Adipose tissue (tissue), 3 donors: ENCODE measurements around the gene RAB8A. TPM values are rescaled to one million over a fixed set of nuclear protein-coding genes. Genes with fewer than 3 reads are reported as not detected.
"Not testable (repeated sequence)": the region's sequence is repeated elsewhere in the genome, so short reads cannot be mapped to it uniquely, and the experiment has no call there.

Experiments
- H3K27ac ChIP-seq: one replicate; pipeline ENCODE4 v1.5.1; 2013; ENCODE audit warnings: low read depth, low read length
- WGBS, 3 donors: extraction: QIAGEN DNeasy Blood & Tissue Kit; methylation state at CpG; one replicate each; pipeline ENCODE4 v1.1.7; 2013; 5-methylcytosine and 5-hydroxymethylcytosine counted together
- polyA plus RNA-seq, 3 donors: library from polyadenylated mRNA; stranded (reverse); fragments of 200-250 nt; gene quantifications; one replicate each; pipeline ENCODE4 v1.2.3, GENCODE V29; 2013
- donor health status: healthy with polysubstance abuse.
- donor health status: Bipolar disorder and iron deficiency.
- donor health status: healthy.

RAB8A gene
- polyA plus RNA-seq, 3 donors = 20.8 to 31.9 (median 27.8) TPM

GRCh38 chr19:16157601-16158000 lies 45.9 kb downstream of the RAB8A start:
- 84 to 89% (median 84%) methylated on average over 10 of the region's 10 CpGs for WGBS, 3 donors
- no peak overlapping the region for H3K27ac ChIP-seq

GRCh38 chr19:16159655-16160054 lies 48.0 kb downstream of the RAB8A start:
- 86 to 91% (median 91%) methylated on average over 4 to 5 of the region's 5 CpGs for WGBS, 3 donors

GRCh38 chr19:16160445-16160942 lies 48.8 kb downstream of the RAB8A start:
- WGBS, 3 donors = 68 to 77% (median 72%) methylated on average over 6 of the region's 6 CpGs
- H3K27ac ChIP-seq = no peak overlapping the region

More at GRCh38 chr19:16159655-16160054, 48.0 kb downstream of the RAB8A start:
- no peak overlapping the region for H3K27ac ChIP-seq

- 66 to 76% (median 75%) methylated on average over 14 of the region's 14 CpGs for WGBS, 3 donors
- no peak overlapping the region for H3K27ac ChIP-seq
Measured at GRCh38 chr19:16160943-16161560, 49.4 kb downstream of the RAB8A start.

- H3K27ac ChIP-seq = no peak overlapping the region
- WGBS, 3 donors = 73 to 83% (median 79%) methylated on average over 3 of the region's 3 CpGs
Measured at GRCh38 chr19:16161840-16162239, 50.2 kb downstream of the RAB8A start.

GRCh38 chr19:16164222-16164890 lies 52.7 kb downstream of the RAB8A start:
- WGBS, 3 donors = 78 to 86% (median 82%) methylated on average over 13 of the region's 13 CpGs

GRCh38 chr19:16166417-16166816 lies 54.7 kb downstream of the RAB8A start:
- WGBS, 3 donors = 90 to 98% (median 97%) methylated on average over 1 of the region's 1 CpG
- H3K27ac ChIP-seq = no peak overlapping the region

More at GRCh38 chr19:16164222-16164890, 52.7 kb downstream of the RAB8A start:
- no peak overlapping the region for H3K27ac ChIP-seq

GRCh38 chr19:16167055-16167454 lies 55.4 kb downstream of the RAB8A start:
- WGBS, 3 donors = 71 to 91% (median 88%) methylated on average over 5 of the region's 5 CpGs
- no peak overlapping the region for H3K27ac ChIP-seq

GRCh38 chr19:16168465-16169081 lies 56.9 kb downstream of the RAB8A start:
- WGBS, 3 donors = 41 to 62% (median 48%) methylated on average over 2 of the region's 2 CpGs
- no peak overlapping the region for H3K27ac ChIP-seq

GRCh38 chr19:16170134-16170533 lies 58.4 kb downstream of the RAB8A start:
- WGBS, 3 donors = 76 to 100% (median 78%) methylated on average over 1 of the region's 1 CpG
- no peak overlapping the region for H3K27ac ChIP-seq

GRCh38 chr19:16175954-16176353 lies 64.3 kb downstream of the RAB8A start:
- 56 to 85% (median 73%) methylated on average over 2 of the region's 2 CpGs for WGBS, 3 donors
- H3K27ac ChIP-seq = no peak overlapping the region

GRCh38 chr19:16178866-16179265 lies 67.2 kb downstream of the RAB8A start:
- H3K27ac ChIP-seq = not testable (repeated sequence)
- 88 to 90% (median 88%) methylated on average over 5 of the region's 5 CpGs for whole genome bisulfite sequencing, 3 donors

GRCh38 chr19:16180611-16181010 lies 68.9 kb downstream of the RAB8A start:
- no peak overlapping the region for H3K27ac ChIP-seq
- WGBS, 3 donors = 43 to 53% (median 46%) methylated on average over 4 of the region's 4 CpGs

Other genes starting within 250 kb of the RAB8A start
- under 1 TPM in 1 of 3 donors, not detected in 2; 0.08 TPM for gene CYP4F2, start 213.8 kb upstream of the RAB8A start, polyA plus RNA-seq
- under 1 TPM; 0.18 to 0.34 (median 0.22) TPM for gene CYP4F11, start 177.4 kb upstream of the RAB8A start, polyA plus RNA-seq
- gene OR10H4, start 162.9 kb upstream of the RAB8A start, polyA plus RNA-seq = not detected
- 100 to 1,000 TPM in 2 of 3 donors, 10 to 100 TPM in 1; 64.8 to 605 (median 330) TPM for gene TPM4, start 35.4 kb upstream of the RAB8A start, polyA plus RNA-seq
- gene HSH2D, start 31.8 kb downstream of the RAB8A start, polyA plus RNA-seq = 1 to 10 TPM in 2 of 3 donors, under 1 TPM in 1; 0.56 to 4.3 (median 1.7) TPM
- not detected for gene CIB3, start 61.6 kb downstream of the RAB8A start, polyA plus RNA-seq
- gene FAM32A, start 73.5 kb downstream of the RAB8A start, polyA plus RNA-seq = 100 to 1,000 TPM in 1 of 3 donors, 10 to 100 TPM in 2; 41.8 to 107 (median 73.4) TPM
- gene AP1M1, start 86.0 kb downstream of the RAB8A start, polyA plus RNA-seq = 10 to 100 TPM; 22.2 to 92.6 (median 55.8) TPM
- gene KLF2, start 212.9 kb downstream of the RAB8A start, polyA plus RNA-seq = 100 to 1,000 TPM in 1 of 3 donors, 10 to 100 TPM in 2; 16.4 to 136 (median 54.7) TPM